Measurements from ENCODE around the gene KIF26B. TPM values are rescaled to one million over a fixed set of nuclear protein-coding genes. Genes with fewer than 3 reads are reported as not detected.

The KIF26B gene
- total RNA-seq, 1 experiment from 2014 or later, result 1.2 TPM

GRCh38 chr1:245327842-245328241, 173.1 kb downstream of the KIF26B start:
- H3K4me1 Mint-ChIP-seq, result peaks cover 11% of the 10 kb centered on the region
- peaks cover 8% of the 10 kb centered on the region for H3K27me3 Mint-ChIP-seq (ENCODE audit: low read depth)
- H3K36me3 Mint-ChIP-seq, result no peaks in the 10 kb centered on the region
- H3K9me3 Mint-ChIP-seq, result no peaks in the 10 kb centered on the region
- TF ChIP-seq RELA (CRISPR knock-in tag; IDR thresholded peaks at IDR 0.05; ENCODE audit: borderline replicate concordance) (no peak), RORB (CRISPR knock-in tag; IDR thresholded peaks at IDR 0.05) (no peak), MYBL2 (CRISPR knock-in tag; IDR thresholded peaks at IDR 0.05) (no peak), IRF1 (CRISPR knock-in tag; IDR thresholded peaks at IDR 0.05) (no peak), ZNF121 (CRISPR knock-in tag; IDR thresholded peaks at IDR 0.05) (no peak), ARID4B (CRISPR knock-in tag; IDR thresholded peaks at IDR 0.05; ENCODE audit: borderline replicate concordance) (no peak), OVOL2 (CRISPR knock-in tag; IDR thresholded peaks at IDR 0.05; ENCODE audit: borderline replicate concordance) (no peak), ZBTB43 (CRISPR knock-in tag; IDR thresholded peaks at IDR 0.05) (no peak), SP1 (CRISPR knock-in tag; conservative IDR thresholded peaks at IDR 0.05) (no peak), ZNF263 (CRISPR knock-in tag; IDR thresholded peaks at IDR 0.05; ENCODE audit: low read depth) (no peak), GTF2I (CRISPR knock-in tag; conservative IDR thresholded peaks at IDR 0.05) (no peak), ZNF232 (CRISPR knock-in tag; IDR thresholded peaks at IDR 0.05) (no peak), HMGA2 (CRISPR knock-in tag; IDR thresholded peaks at IDR 0.05) (no peak), ZBTB21 (CRISPR knock-in tag; IDR thresholded peaks at IDR 0.05; ENCODE audit: borderline replicate concordance) (no peak)
- TF ChIP-seq, protein P1, sequence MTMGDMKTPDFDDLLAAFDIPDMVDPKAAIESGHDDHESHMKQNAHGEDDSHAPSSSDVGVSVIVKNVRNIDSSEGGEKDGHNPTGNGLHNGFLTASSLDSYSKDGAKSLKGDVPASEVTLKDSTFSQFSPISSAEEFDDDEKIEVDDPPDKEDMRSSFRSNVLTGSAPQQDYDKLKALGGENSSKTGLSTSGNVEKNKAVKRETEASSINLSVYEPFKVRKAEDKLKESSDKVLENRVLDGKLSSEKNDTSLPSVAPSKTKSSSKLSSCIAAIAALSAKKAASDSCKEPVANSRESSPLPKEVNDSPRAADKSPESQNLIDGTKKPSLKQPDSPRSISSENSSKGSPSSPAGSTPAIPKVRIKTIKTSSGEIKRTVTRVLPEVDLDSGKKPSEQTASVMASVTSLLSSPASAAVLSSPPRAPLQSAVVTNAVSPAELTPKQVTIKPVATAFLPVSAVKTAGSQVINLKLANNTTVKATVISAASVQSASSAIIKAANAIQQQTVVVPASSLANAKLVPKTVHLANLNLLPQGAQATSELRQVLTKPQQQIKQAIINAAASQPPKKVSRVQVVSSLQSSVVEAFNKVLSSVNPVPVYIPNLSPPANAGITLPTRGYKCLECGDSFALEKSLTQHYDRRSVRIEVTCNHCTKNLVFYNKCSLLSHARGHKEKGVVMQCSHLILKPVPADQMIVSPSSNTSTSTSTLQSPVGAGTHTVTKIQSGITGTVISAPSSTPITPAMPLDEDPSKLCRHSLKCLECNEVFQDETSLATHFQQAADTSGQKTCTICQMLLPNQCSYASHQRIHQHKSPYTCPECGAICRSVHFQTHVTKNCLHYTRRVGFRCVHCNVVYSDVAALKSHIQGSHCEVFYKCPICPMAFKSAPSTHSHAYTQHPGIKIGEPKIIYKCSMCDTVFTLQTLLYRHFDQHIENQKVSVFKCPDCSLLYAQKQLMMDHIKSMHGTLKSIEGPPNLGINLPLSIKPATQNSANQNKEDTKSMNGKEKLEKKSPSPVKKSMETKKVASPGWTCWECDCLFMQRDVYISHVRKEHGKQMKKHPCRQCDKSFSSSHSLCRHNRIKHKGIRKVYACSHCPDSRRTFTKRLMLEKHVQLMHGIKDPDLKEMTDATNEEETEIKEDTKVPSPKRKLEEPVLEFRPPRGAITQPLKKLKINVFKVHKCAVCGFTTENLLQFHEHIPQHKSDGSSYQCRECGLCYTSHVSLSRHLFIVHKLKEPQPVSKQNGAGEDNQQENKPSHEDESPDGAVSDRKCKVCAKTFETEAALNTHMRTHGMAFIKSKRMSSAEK (CRISPR knock-in tag; IDR thresholded peaks at IDR 0.05; ENCODE audit: borderline replicate concordance), result no peak
- DNase-seq (ENCODE audit: low spot score), result no peak
- ChIA-PET POLR2A (no interaction called here), CTCF (no interaction called here)
- H3K27ac Mint-ChIP-seq, result no peak overlapping the region
- no peak for ATAC-seq
- H3K4me3 Mint-ChIP-seq, result no peak overlapping the region

DNA sequence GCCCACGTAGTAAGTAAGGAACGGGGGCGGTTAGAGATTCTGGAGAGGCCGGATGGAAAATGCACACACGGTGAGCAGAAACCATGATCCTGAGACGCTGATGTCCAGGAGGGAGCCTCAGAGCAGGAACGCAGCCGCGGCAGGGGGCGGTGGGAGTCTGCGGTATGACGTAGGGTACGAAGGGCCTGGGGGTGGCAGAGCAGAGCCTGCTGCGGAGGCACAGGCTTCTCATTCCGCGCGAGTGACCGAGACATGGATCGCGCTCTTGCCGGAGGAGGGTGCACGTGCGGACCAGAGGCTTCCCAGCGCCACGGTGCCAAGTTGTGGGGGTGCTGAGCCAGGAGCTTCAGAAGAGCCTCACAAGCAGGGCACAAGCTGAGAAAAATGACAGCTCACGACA, 176.2 kb downstream of the KIF26B start:
- Mint-ChIP-seq H3K27me3 (ENCODE audit: low read depth) (peaks cover 8% of the 10 kb centered on the region), H3K27ac (no peak overlapping the region), H3K9me3 (no peaks in the 10 kb centered on the region), H3K36me3 (no peaks in the 10 kb centered on the region), H3K4me1 (peaks cover 8% of the 10 kb centered on the region), H3K4me3 (peak overlapping the region; percentile 56)
- peak; percentile 58 for ATAC-seq
- DNase-seq (ENCODE audit: low spot score), result peak; percentile 27
- POLR2A ChIA-PET, result no interaction called here
- CTCF ChIA-PET, result no interaction called here
- no peak for TF ChIP-seq STAT6 (CRISPR knock-in tag; conservative IDR thresholded peaks at IDR 0.05; ENCODE audit: low read depth)
- TF ChIP-seq HMGA2 (CRISPR knock-in tag; IDR thresholded peaks at IDR 0.05), result no peak
- TF ChIP-seq ZBTB43 (CRISPR knock-in tag; IDR thresholded peaks at IDR 0.05), result no peak
- TF ChIP-seq, protein P2, sequence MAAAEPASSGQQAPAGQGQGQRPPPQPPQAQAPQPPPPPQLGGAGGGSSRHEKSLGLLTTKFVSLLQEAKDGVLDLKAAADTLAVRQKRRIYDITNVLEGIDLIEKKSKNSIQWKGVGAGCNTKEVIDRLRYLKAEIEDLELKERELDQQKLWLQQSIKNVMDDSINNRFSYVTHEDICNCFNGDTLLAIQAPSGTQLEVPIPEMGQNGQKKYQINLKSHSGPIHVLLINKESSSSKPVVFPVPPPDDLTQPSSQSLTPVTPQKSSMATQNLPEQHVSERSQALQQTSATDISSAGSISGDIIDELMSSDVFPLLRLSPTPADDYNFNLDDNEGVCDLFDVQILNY (CRISPR knock-in tag; IDR thresholded peaks at IDR 0.05), result no peak
